GM12878 (cell line): ENCODE results near the gene SMPD3. TPM values are rescaled to one million over a fixed set of nuclear protein-coding genes. Genes with fewer than 3 reads are reported as not detected.

Experiments used
- ATAC-seq: fragments of 200-7000 bp; cut with Tn5 transposase; 3 replicates; pipeline ENCODE4 v1.9.1; 2020; ENCODE audit warnings: mild to moderate bottlenecking, moderate library complexity
- BruUV-seq: library from RNA; stranded (reverse); fragments of 400-500 nt; replicated peaks from 2 replicates; lab custom pipeline; 2021; lab: Mats Ljungman, UMichigan
- CTCF ChIA-PET: fragments of 300-600 bp; sonication (Branson Sonifier 250); formaldehyde crosslinking; extraction: SDS; loops from one replicate; lab custom pipeline; 2021; ENCODE audit warnings: inconsistent platforms; lab: Yijun Ruan, JAX
- POLR2A ChIA-PET: fragments of 350-600 bp; formaldehyde crosslinking; extraction: SDS; loops from one replicate; lab custom pipeline; 2021; ENCODE audit warnings: inconsistent platforms; lab: Charles Lee
- RAD21 ChIA-PET: fragments of 300-600 bp; sonication (Branson Sonifier 250); formaldehyde crosslinking; loops from one replicate; lab custom pipeline; 2023; ENCODE audit warnings: antibody characterized with exemption; ENCODE audit not compliant: unreplicated experiment; lab: Charles Lee
- SMC1A ChIA-PET: fragments of 300-600 bp; sonication (Branson Sonifier 250); formaldehyde crosslinking; loops from one replicate; lab custom pipeline; 2023; ENCODE audit not compliant: unreplicated experiment, uncharacterized antibody; lab: Charles Lee
- DNase-seq: peaks from one replicate; pipeline ENCODE4 v3.0.0-alpha.2; 2011; ENCODE audit warnings: low read depth, low spot score
- FAIRE-seq: peaks from 3 replicates; lab custom pipeline; 2011; peaks lifted over from hg19 to GRCh38; lab: Jason Lieb, UNC
- H2AFZ ChIP-seq: 2 replicates; pipeline ENCODE4 v1.6.0; 2011; ENCODE audit warnings: low read depth, low read length, control low read depth; ENCODE audit not compliant: control insufficient read depth
- H3K27ac ChIP-seq: 2 replicates; pipeline ENCODE4 v1.5.1; 2011; ENCODE audit warnings: control low read depth; ENCODE audit not compliant: control insufficient read depth, insufficient read depth
- H3K27me3 ChIP-seq, 2 experiments: replicated peaks in 1 of 2; 2 replicates each; pipeline versions ENCODE4 v1.6.0 to v1.6.1; 2011; ENCODE audit warnings: low read length in 1 of 2; ENCODE audit not compliant: control insufficient read depth in 2 of 2, insufficient read depth in 2 of 2
- H3K36me3 ChIP-seq, 2 experiments: 2 replicates each; pipeline ENCODE4 v1.5.1; 2011; ENCODE audit warnings: low read length in 1 of 2; ENCODE audit not compliant: control insufficient read depth in 2 of 2, insufficient read depth in 2 of 2
- H3K4me1 ChIP-seq: 2 replicates; pipeline ENCODE4 v1.6.1; 2011; ENCODE audit warnings: mild to moderate bottlenecking, low read length, moderate library complexity, mixed read lengths; ENCODE audit not compliant: control insufficient read depth, insufficient read depth
- H3K4me2 ChIP-seq: 2 replicates; pipeline ENCODE4 v1.6.0; 2011; ENCODE audit warnings: control low read depth; ENCODE audit not compliant: control insufficient read depth, insufficient read depth
- H3K4me3 ChIP-seq: fragments of 200-600 bp; sonication (generic); 2 replicates; pipeline ENCODE4 v1.5.1; 2016
- H3K79me2 ChIP-seq: 2 replicates; pipeline ENCODE4 v1.6.0; 2011; ENCODE audit warnings: low read length; ENCODE audit not compliant: control insufficient read depth, insufficient read depth
- H3K9ac ChIP-seq: 2 replicates; pipeline ENCODE4 v1.8.0; 2011; ENCODE audit warnings: low read length, control low read depth, mixed read lengths; ENCODE audit not compliant: control insufficient read depth, insufficient read depth
- H3K9me3 ChIP-seq: replicated peaks from 3 replicates; pipeline ENCODE4 v1.5.1; 2011; ENCODE audit warnings: mild to moderate bottlenecking, low read length; ENCODE audit not compliant: control insufficient read depth, insufficient read depth
- H4K20me1 ChIP-seq: 2 replicates; pipeline ENCODE4 v1.6.0; 2011; ENCODE audit not compliant: control insufficient read depth, insufficient read depth
- BMI1 ChIP-seq: fragments of 450-650 bp; IDR thresholded peaks from 2 replicates; pipeline ENCODE4 v1.6.1; 2016; ENCODE audit warnings: mild to moderate bottlenecking, moderate library complexity, borderline replicate concordance
- CEBPB ChIP-seq, 2 experiments: fragments of 150-350 bp in 1 of 2; IDR thresholded peaks; 2 replicates each; pipeline ENCODE4 v1.6.1; 2012 to 2014; ENCODE audit warnings: low read depth in 2 of 2, low read length in 2 of 2, borderline replicate concordance in 1 of 2, inconsistent platforms in 1 of 2
- CHD4 ChIP-seq: fragments of 200-600 bp; sonication (generic); IDR thresholded peaks from 2 replicates; pipeline ENCODE4 v1.6.1; 2016; ENCODE audit warnings: mild to moderate bottlenecking
- JUND ChIP-seq: IDR thresholded peaks from 2 replicates; pipeline ENCODE4 v1.6.1; 2012; ENCODE audit warnings: low read depth, mild to moderate bottlenecking, low read length, improper control_type of control experiment, moderate library complexity
- MEF2A ChIP-seq: IDR thresholded peaks from 2 replicates; pipeline ENCODE4 v1.6.1; 2011; ENCODE audit warnings: low read depth, mild to moderate bottlenecking, low read length, moderate library complexity; ENCODE audit not compliant: insufficient read depth
- MTA2 ChIP-seq: fragments of 450-650 bp; IDR thresholded peaks from 2 replicates; pipeline ENCODE4 v1.6.1; 2016; ENCODE audit warnings: low read depth, mild to moderate bottlenecking, moderate library complexity
- NFXL1 ChIP-seq: fragments of 450-650 bp; IDR thresholded peaks from 2 replicates; pipeline ENCODE4 v1.6.1; 2017; ENCODE audit warnings: antibody characterized with exemption, mild to moderate bottlenecking, borderline replicate concordance
- NFYA ChIP-seq: IDR thresholded peaks from 2 replicates; pipeline ENCODE4 v1.6.1; 2011; ENCODE audit warnings: low read depth, mild to moderate bottlenecking, low read length, improper control_type of control experiment, borderline replicate concordance
- RELA ChIP-seq: fragments of 450-650 bp; IDR thresholded peaks from 2 replicates; pipeline ENCODE4 v1.8.0; 2014; ENCODE audit warnings: borderline replicate concordance; ENCODE audit not compliant: partially characterized antibody
- RFX5 ChIP-seq: IDR thresholded peaks from 2 replicates; pipeline ENCODE4 v1.6.1; 2011; ENCODE audit warnings: low read depth, low read length, improper control_type of control experiment
- SIN3A ChIP-seq: IDR thresholded peaks from 2 replicates; pipeline ENCODE4 v1.6.1; 2012; ENCODE audit warnings: low read depth, low read length, improper control_type of control experiment
- SMC3 ChIP-seq: IDR thresholded peaks from 2 replicates; pipeline ENCODE4 v1.6.1; 2011; ENCODE audit warnings: low read length, improper control_type of control experiment, borderline replicate concordance
- TCF3 ChIP-seq: IDR thresholded peaks from 2 replicates; pipeline ENCODE4 v1.6.1; 2012; ENCODE audit warnings: low read depth, mild to moderate bottlenecking, low read length, borderline replicate concordance; ENCODE audit not compliant: insufficient read depth
- ZBED1 ChIP-seq: IDR thresholded peaks from 2 replicates; pipeline ENCODE4 v1.6.1; 2016; ENCODE audit warnings: borderline replicate concordance
- WGBS: methylation state at CpG from one replicate; pipeline ENCODE4 v1.1.6; 2016; ENCODE audit warnings: low lambda C conversion rate; ENCODE audit not compliant: insufficient replicate concordance, insufficient coverage; ENCODE audit errors: missing lambda C conversion rate; 5-methylcytosine and 5-hydroxymethylcytosine counted together
- in situ Hi-C: fragments of 300-500 bp; cut with MboI; formaldehyde crosslinking; loops from 9 replicates; pipeline ENCODE4 v1.14.3; 2018; ENCODE audit warnings: mixed read lengths
- intact Hi-C: fragments of 100-400 bp; cut with micrococcal nuclease; formaldehyde crosslinking; loops from one replicate; pipeline ENCODE4 v1.14.2; 2022; ENCODE audit not compliant: unreplicated experiment
- polyA plus RNA-seq, 11 experiments: library from polyadenylated mRNA; depleted of rRNA in 4 of 11; unstranded in 6 of 11; stranded (reverse) in 5 of 11; fragments of >200 nt; fragmentation: Nextera tagmentation in 4 of 11; fragmentation: Illumina TruSeq in 1 of 11; extraction: Ambion mirVana in 4 of 11; extraction: Trizol in 1 of 11; gene quantifications; 1 replicate in 1 of 11; 2 replicates in 10 of 11; pipeline versions ENCODE4 v1.2.1 to v1.2.3, GENCODE V29; 2011 to 2016; ENCODE audit warnings: inconsistent platforms in 2 of 11, missing spikeins in 2 of 11, low read depth in 1 of 11
- total RNA-seq, 4 experiments: library from RNA; depleted of rRNA in 3 of 4; stranded (reverse); fragments of >200 nt in 3 of 4; fragmentation: Illumina TruSeq in 1 of 4; extraction: Trizol in 1 of 4; gene quantifications; 2 replicates each; pipeline versions ENCODE4 v1.2.1 to v1.2.3, GENCODE V29; 2013 to 2021
- TF ChIP-seq, protein P1 (sequence below): IDR thresholded peaks from 2 replicates; pipeline ENCODE4 v1.6.1; 2011; ENCODE audit warnings: mild to moderate bottlenecking, low read depth, low read length, moderate library complexity; ENCODE audit not compliant: insufficient replicate concordance
- TF ChIP-seq, protein P2 (sequence below): IDR thresholded peaks from 2 replicates; pipeline ENCODE4 v1.6.1; 2012; ENCODE audit warnings: improper control_type of control experiment, low read depth, low read length; ENCODE audit not compliant: insufficient replicate concordance
- TF ChIP-seq, protein P3 (sequence below): IDR thresholded peaks from 2 replicates; pipeline ENCODE4 v1.6.1; 2012; ENCODE audit warnings: low read depth, low read length, improper control_type of control experiment

Gene SMPD3
- total and polyA plus RNA-seq, 10 of the 15 experiments (the other 5 are each of a cell fraction or from before 2014, with no cell fraction given) = 0.04 to 2.0 (median 1.2) TPM

GRCh38 chr16:68417711-68418301 is 30.5 kb downstream of the SMPD3 start:
- no peaks in the 10 kb centered on the region for H3K79me2 ChIP-seq
- H3K27ac ChIP-seq = peak overlapping the region; percentile 70
- no TSS peak for BruUV-seq
- ChIA-PET CTCF (interaction anchor here (1.0 to 3.6 kb wide), 10 partner anchors 10 to 156 kb away, joined by 3 to 14 read pairs (median 5); no protein-coding TSS in a partner anchor), RAD21 (interaction anchor here (0.7 to 2.5 kb wide), 9 partner anchors 9 to 154 kb away, joined by 3 to 11 read pairs (median 3); partner anchors contain the start of gene SLC7A6), POLR2A (interaction anchor here (0.7 to 1.2 kb wide), 4 partner anchors 12 to 181 kb away, joined by 3 to 4 read pairs (median 3); no protein-coding TSS in a partner anchor), SMC1A (interaction anchor here (0.7 to 2.6 kb wide), 10 partner anchors 9 to 344 kb away, joined by 3 to 10 read pairs (median 4); no protein-coding TSS in a partner anchor)
- intact Hi-C loops = loop anchor here (2.0 kb wide), 1 partner anchor 27 kb away; no protein-coding TSS in a partner anchor
- H3K4me1 ChIP-seq = peaks cover 25% of the 10 kb centered on the region
- no peaks in the 10 kb centered on the region for H3K36me3 ChIP-seq
- H3K4me2 ChIP-seq = peak overlapping the region; percentile 75
- 2% methylated on average over 11 of the region's 11 CpGs for WGBS
- H3K27me3 ChIP-seq = no peaks in the 10 kb centered on the region
- H2AFZ ChIP-seq = peak overlapping the region; percentile 70
- H3K4me3 ChIP-seq = peak overlapping the region; percentile 16; the same call in 1 of the 2 replicates
- ATAC-seq (peak; percentile 93), DNase-seq (peak; percentile 73), FAIRE-seq (peak; percentile 61)
- H3K9ac ChIP-seq = peak overlapping the region; percentile 22; the same call in 1 of the 2 replicates
- no peaks in the 10 kb centered on the region for H4K20me1 ChIP-seq
- no peaks in the 10 kb centered on the region for H3K9me3 ChIP-seq
- in situ Hi-C loops = no loop called here
- TF ChIP-seq MTA2 = 0 out of 2 replicates have a peak, but pooled peaks have one; percentile 12
- TF ChIP-seq, protein P1, sequence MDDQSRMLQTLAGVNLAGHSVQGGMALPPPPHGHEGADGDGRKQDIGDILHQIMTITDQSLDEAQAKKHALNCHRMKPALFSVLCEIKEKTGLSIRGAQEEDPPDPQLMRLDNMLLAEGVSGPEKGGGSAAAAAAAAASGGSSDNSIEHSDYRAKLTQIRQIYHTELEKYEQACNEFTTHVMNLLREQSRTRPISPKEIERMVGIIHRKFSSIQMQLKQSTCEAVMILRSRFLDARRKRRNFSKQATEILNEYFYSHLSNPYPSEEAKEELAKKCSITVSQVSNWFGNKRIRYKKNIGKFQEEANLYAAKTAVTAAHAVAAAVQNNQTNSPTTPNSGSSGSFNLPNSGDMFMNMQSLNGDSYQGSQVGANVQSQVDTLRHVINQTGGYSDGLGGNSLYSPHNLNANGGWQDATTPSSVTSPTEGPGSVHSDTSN = no peak
- TF ChIP-seq, protein P2, sequence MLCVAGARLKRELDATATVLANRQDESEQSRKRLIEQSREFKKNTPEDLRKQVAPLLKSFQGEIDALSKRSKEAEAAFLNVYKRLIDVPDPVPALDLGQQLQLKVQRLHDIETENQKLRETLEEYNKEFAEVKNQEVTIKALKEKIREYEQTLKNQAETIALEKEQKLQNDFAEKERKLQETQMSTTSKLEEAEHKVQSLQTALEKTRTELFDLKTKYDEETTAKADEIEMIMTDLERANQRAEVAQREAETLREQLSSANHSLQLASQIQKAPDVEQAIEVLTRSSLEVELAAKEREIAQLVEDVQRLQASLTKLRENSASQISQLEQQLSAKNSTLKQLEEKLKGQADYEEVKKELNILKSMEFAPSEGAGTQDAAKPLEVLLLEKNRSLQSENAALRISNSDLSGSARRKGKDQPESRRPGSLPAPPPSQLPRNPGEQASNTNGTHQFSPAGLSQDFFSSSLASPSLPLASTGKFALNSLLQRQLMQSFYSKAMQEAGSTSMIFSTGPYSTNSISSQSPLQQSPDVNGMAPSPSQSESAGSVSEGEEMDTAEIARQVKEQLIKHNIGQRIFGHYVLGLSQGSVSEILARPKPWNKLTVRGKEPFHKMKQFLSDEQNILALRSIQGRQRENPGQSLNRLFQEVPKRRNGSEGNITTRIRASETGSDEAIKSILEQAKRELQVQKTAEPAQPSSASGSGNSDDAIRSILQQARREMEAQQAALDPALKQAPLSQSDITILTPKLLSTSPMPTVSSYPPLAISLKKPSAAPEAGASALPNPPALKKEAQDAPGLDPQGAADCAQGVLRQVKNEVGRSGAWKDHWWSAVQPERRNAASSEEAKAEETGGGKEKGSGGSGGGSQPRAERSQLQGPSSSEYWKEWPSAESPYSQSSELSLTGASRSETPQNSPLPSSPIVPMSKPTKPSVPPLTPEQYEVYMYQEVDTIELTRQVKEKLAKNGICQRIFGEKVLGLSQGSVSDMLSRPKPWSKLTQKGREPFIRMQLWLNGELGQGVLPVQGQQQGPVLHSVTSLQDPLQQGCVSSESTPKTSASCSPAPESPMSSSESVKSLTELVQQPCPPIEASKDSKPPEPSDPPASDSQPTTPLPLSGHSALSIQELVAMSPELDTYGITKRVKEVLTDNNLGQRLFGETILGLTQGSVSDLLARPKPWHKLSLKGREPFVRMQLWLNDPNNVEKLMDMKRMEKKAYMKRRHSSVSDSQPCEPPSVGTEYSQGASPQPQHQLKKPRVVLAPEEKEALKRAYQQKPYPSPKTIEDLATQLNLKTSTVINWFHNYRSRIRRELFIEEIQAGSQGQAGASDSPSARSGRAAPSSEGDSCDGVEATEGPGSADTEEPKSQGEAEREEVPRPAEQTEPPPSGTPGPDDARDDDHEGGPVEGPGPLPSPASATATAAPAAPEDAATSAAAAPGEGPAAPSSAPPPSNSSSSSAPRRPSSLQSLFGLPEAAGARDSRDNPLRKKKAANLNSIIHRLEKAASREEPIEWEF = no peak
- no peak for TF ChIP-seq MEF2A
- no peak for TF ChIP-seq CEBPB (IDR thresholded peaks at IDR 0.05; ENCODE audit: borderline replicate concordance in 1 of 2, low read depth in 2 of 2, low read length in 2 of 2)
- TF ChIP-seq SMC3 = no peak
- no peak for TF ChIP-seq BMI1
- TF ChIP-seq SIN3A = no peak
- TF ChIP-seq NFXL1 = no peak
- TF ChIP-seq ZBED1 = no peak
- TF ChIP-seq RFX5 = no peak
- TF ChIP-seq, protein P3, sequence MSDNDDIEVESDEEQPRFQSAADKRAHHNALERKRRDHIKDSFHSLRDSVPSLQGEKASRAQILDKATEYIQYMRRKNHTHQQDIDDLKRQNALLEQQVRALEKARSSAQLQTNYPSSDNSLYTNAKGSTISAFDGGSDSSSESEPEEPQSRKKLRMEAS = no peak
- no peak for TF ChIP-seq JUND
- no peak for TF ChIP-seq TCF3
- no peak for TF ChIP-seq RELA
- TF ChIP-seq CHD4 = no peak
- no peak for TF ChIP-seq NFYA
